SK-N-SH (cell line): Measurements from ENCODE around the gene TINAG.
"Not testable (repeated sequence)": the region's sequence is repeated elsewhere in the genome, so short reads cannot be mapped to it uniquely, and the experiment has no call there.

Experiments
- CTCF ChIP-seq: fragments of 200-600 bp; sonication (generic); IDR thresholded peaks from 2 replicates; pipeline ENCODE4 v1.6.1; 2017; ENCODE audit warnings: antibody characterized with exemption, mild to moderate bottlenecking, moderate library complexity
- EP300 ChIP-seq, 2 experiments: IDR thresholded peaks; 2 replicates each; pipeline versions ENCODE4 v1.4.0 to v1.6.1; 2012; ENCODE audit warnings: borderline replicate concordance in 1 of 2, low read depth in 1 of 2, low read length in 1 of 2
- EZH2phosphoT487 ChIP-seq: fragments of 200-600 bp; sonication (generic); IDR thresholded peaks from 2 replicates; pipeline ENCODE4 v1.6.1; 2017; ENCODE audit warnings: low read depth, mixed run types, mild to moderate bottlenecking, antibody characterized with exemption, moderate library complexity, borderline replicate concordance
- FOXM1 ChIP-seq: IDR thresholded peaks from 2 replicates; pipeline ENCODE4 v1.4.0; 2012; ENCODE audit warnings: low read depth, mild to moderate bottlenecking
- GATA2 ChIP-seq: sonication (generic); formaldehyde crosslinking; IDR thresholded peaks from 2 replicates; pipeline ENCODE4 v1.5.0; 2020; ENCODE audit warnings: mild to moderate bottlenecking, missing genetic modification reagents
- JUND ChIP-seq: IDR thresholded peaks from 2 replicates; pipeline ENCODE4 v1.4.0; 2012
- MXI1 ChIP-seq: IDR thresholded peaks from 2 replicates; pipeline ENCODE4 v1.6.1; 2012; ENCODE audit warnings: mild to moderate bottlenecking, low read depth, low read length, improper control_type of control experiment
- POLR2AphosphoS5 ChIP-seq: IDR thresholded peaks from 2 replicates; pipeline ENCODE4 v1.6.1; 2012; ENCODE audit warnings: low read depth, low read length
- RAD21 ChIP-seq: IDR thresholded peaks from 2 replicates; pipeline ENCODE4 v1.6.1; 2012; ENCODE audit warnings: mild to moderate bottlenecking, low read length
- RFX5 ChIP-seq: IDR thresholded peaks from 2 replicates; pipeline ENCODE4 v1.6.1; 2012; ENCODE audit warnings: mild to moderate bottlenecking, improper control_type of control experiment, low read length
- RXRA ChIP-seq: IDR thresholded peaks from 2 replicates; pipeline ENCODE4 v1.4.0; 2012; ENCODE audit warnings: low read depth, mild to moderate bottlenecking, borderline replicate concordance
- SIN3A ChIP-seq: IDR thresholded peaks from 2 replicates; pipeline ENCODE4 v1.6.1; 2012; ENCODE audit warnings: low read depth, mild to moderate bottlenecking, low read length, moderate library complexity, borderline replicate concordance
- YY1 ChIP-seq: IDR thresholded peaks from 2 replicates; pipeline ENCODE4 v1.4.0; 2012; ENCODE audit warnings: low read depth, mild to moderate bottlenecking

GRCh38 chr6:54331571-54331970 lies 23.3 kb downstream of the TINAG start:
- not testable (repeated sequence) for TF ChIP-seq RAD21; CTCF; YY1; GATA2; JUND; RFX5; FOXM1; SIN3A; EP300 (IDR thresholded peaks at IDR 0.05; ENCODE audit: borderline replicate concordance in 1 of 2, low read depth in 1 of 2, low read length in 1 of 2); MXI1; RXRA; EZH2phosphoT487; POLR2AphosphoS5
